Lung (tissue), 12 donors: ENCODE data around the gene DEFB110. TPM values are rescaled to one million over a fixed set of nuclear protein-coding genes. Genes with fewer than 3 reads are reported as not detected.

Source experiments
- ATAC-seq: fragments of 200-7000 bp; cut with Tn5 transposase; one replicate; pipeline ENCODE4 v1.9.1; 2020; ENCODE audit warnings: moderate number of reproducible peaks; ENCODE audit not compliant: insufficient read depth, low FRiP score
- DNase-seq, 3 donors: peaks; one replicate each; pipeline ENCODE4 v3.0.0-alpha.2; 2013 to 2017
- H3K27ac ChIP-seq, 2 donors: one replicate each; pipeline ENCODE4 v1.5.1; 2013; ENCODE audit warnings: mild to moderate bottlenecking in 2 of 2, moderate library complexity in 2 of 2, control low read depth in 1 of 2, inconsistent platforms in 1 of 2, low read depth in 1 of 2, low read length in 1 of 2
- H3K27me3 ChIP-seq, 3 donors: one replicate each; pipeline ENCODE4 v1.5.1; 2013; ENCODE audit warnings: low read length in 2 of 3; ENCODE audit not compliant: control insufficient read depth in 3 of 3, insufficient read depth in 3 of 3
- H3K36me3 ChIP-seq, 4 donors: one replicate each; pipeline ENCODE4 v1.5.1; 2013; ENCODE audit warnings: low read length in 4 of 4, mild to moderate bottlenecking in 1 of 4, moderate library complexity in 1 of 4; ENCODE audit not compliant: control insufficient read depth in 4 of 4, insufficient read depth in 4 of 4
- H3K4me1 ChIP-seq, 5 donors: one replicate each; pipeline ENCODE4 v1.5.1; 2013; ENCODE audit warnings: low read length in 5 of 5, mild to moderate bottlenecking in 2 of 5, moderate library complexity in 1 of 5; ENCODE audit not compliant: control insufficient read depth in 5 of 5, insufficient read depth in 5 of 5
- H3K4me3 ChIP-seq: one replicate; pipeline ENCODE4 v1.5.1; 2013; ENCODE audit warnings: mild to moderate bottlenecking, control low read depth, moderate library complexity
- H3K9ac ChIP-seq, 2 donors: one replicate each; pipeline ENCODE4 v1.5.1; 2013; ENCODE audit warnings: low read length in 2 of 2, control low read depth in 1 of 2; ENCODE audit not compliant: insufficient read depth in 1 of 2
- H3K9me3 ChIP-seq, 4 donors: one replicate each; pipeline ENCODE4 v1.5.1; 2013; ENCODE audit warnings: low read length in 3 of 4, mild to moderate bottlenecking in 1 of 4, moderate library complexity in 1 of 4; ENCODE audit not compliant: control insufficient read depth in 4 of 4, insufficient read depth in 3 of 4
- CTCF ChIP-seq: IDR thresholded peaks from 2 replicates; pipeline ENCODE4 v1.5.1; 2012; ENCODE audit warnings: mild to moderate bottlenecking; ENCODE audit errors: control extremely low read depth, extremely low read depth
- WGBS, 2 donors: extraction: QIAGEN DNeasy Blood & Tissue Kit; methylation state at CpG; one replicate each; pipeline ENCODE4 v1.1.7; 2013; 5-methylcytosine and 5-hydroxymethylcytosine counted together
- polyA plus RNA-seq, 2 donors: library from polyadenylated mRNA; stranded (reverse); fragments of 200-250 nt; gene quantifications; one replicate each; pipeline ENCODE4 v1.2.1, GENCODE V29; 2013
- total RNA-seq, 2 donors: library from RNA; depleted of rRNA in 1 of 2; stranded (reverse); fragments of >200 nt in 1 of 2; gene quantifications; one replicate each; pipeline ENCODE4 v1.2.1, GENCODE V29; 2014 to 2021
- donor health status: control.
- donor health status: control.
- donor health status: Bipolar disorder and iron deficiency.
- donor health status: healthy.
- donor health status: DM: yes; HTN: yes; CAD: no.

Gene DEFB110
- total and polyA plus RNA-seq, 4 donors: not detected

DNA sequence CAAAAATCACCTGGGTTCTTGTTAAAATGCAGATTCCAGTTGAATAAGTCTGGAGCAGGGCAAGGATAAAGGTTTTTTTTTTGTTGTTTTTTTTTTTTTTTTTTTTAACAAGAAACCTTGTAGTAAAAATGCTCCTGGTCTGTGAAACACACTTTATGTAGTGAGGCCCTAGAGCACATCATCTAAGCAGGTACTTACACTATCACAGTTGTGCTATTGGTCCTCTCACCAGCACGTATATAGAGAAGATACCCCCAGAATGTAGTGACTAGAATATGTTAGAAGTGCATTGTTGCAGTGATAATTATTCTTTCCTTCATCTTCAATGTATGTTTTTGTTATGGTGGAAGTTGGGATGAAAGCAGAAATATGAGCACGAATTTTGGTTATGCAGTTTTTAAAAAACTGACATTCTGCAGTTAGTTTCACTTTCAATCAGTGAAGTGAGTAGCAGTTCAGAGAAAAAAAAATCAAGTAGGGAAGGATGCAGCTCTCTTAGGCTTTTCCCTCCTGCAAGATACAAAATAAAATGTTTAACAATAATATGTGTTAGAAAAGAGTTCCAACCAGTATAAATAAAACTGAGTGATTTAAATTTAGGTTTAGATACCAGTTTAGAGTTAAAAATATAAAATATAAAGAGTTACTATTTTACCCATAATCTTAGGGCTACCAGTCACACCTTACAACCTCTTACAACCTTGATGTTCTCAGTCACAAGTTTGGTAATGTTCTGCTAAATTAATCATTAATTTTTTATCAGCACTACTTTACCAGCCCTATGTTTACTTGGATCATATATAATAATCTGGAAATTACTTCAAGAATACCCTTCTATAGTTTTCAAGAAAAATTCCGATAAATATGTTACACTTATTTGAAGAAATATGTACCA, 43.2 kb downstream of the DEFB110 start:
- DNase-seq: peak in 2 of 3 donors; percentile 29 to 32
- no peak for TF ChIP-seq CTCF
- H3K36me3 ChIP-seq: no peaks in the 10 kb centered on the region
- H3K9ac ChIP-seq: no peak overlapping the region
- no peak overlapping the region for H3K4me3 ChIP-seq
- no peaks in the 10 kb centered on the region for H3K9me3 ChIP-seq
- H3K27me3 ChIP-seq: no peaks in the 10 kb centered on the region
- peaks cover 0 to 2% (median 0%) of the 10 kb centered on the region in 5 donors for H3K4me1 ChIP-seq
- 38 to 41% methylated on average over 3 of the region's 3 CpGs for WGBS, 2 donors
- no peak overlapping the region for H3K27ac ChIP-seq
- ATAC-seq: peak; percentile 13

GRCh38 chr6:49969605-49970004, 52.2 kb downstream of the DEFB110 start, which contains the start of gene DEFB113:
TSS of gene DEFB113 (minus strand) at chr6:49969625. CDS start at chr6:49969625, 0 bp downstream.
- no peak for ATAC-seq
- no peak within 1 kb of the TSS for H3K27ac ChIP-seq
- no peaks in the 10 kb centered on the region for H3K4me1 ChIP-seq
- no peak within 1 kb of the TSS for H3K4me3 ChIP-seq
- no peaks in the 10 kb centered on the region for H3K9me3 ChIP-seq
- no peak for TF ChIP-seq CTCF
- WGBS, 2 donors: 46 to 74% methylated on average over 2 of the region's 2 CpGs
- no peak for DNase-seq
- no peaks in the 10 kb centered on the region for H3K36me3 ChIP-seq
- H3K27me3 ChIP-seq: no peaks in the 10 kb centered on the region
- no peak within 1 kb of the TSS for H3K9ac ChIP-seq

Other genes starting within 250 kb of the DEFB110 start
- gene PGK2, start 234.7 kb downstream of the DEFB110 start, total RNA-seq: not detected
- gene PGK2, start 234.7 kb downstream of the DEFB110 start, polyA plus RNA-seq: not detected
- gene CRISP1, start 155.5 kb downstream of the DEFB110 start, total RNA-seq: not detected
- not detected for gene CRISP1, start 155.5 kb downstream of the DEFB110 start, polyA plus RNA-seq
- gene DEFB114, start 57.8 kb downstream of the DEFB110 start, total RNA-seq: not detected
- gene DEFB114, start 57.8 kb downstream of the DEFB110 start, polyA plus RNA-seq: not detected
- gene DEFB113, start 52.4 kb downstream of the DEFB110 start, total RNA-seq: not detected
- gene DEFB113, start 52.4 kb downstream of the DEFB110 start, polyA plus RNA-seq: not detected
- not detected for gene DEFB112, start 27.9 kb upstream of the DEFB110 start, total RNA-seq
- gene DEFB112, start 27.9 kb upstream of the DEFB110 start, polyA plus RNA-seq: not detected